Measurements from ENCODE around the gene PDE8A.

Gene PDE8A

GRCh38 chr15:85097250-85097649, 115.6 kb downstream of the PDE8A start:
- no peak for DNase-seq (ENCODE audit: low read depth)
- TF ChIP-seq, protein P1, sequence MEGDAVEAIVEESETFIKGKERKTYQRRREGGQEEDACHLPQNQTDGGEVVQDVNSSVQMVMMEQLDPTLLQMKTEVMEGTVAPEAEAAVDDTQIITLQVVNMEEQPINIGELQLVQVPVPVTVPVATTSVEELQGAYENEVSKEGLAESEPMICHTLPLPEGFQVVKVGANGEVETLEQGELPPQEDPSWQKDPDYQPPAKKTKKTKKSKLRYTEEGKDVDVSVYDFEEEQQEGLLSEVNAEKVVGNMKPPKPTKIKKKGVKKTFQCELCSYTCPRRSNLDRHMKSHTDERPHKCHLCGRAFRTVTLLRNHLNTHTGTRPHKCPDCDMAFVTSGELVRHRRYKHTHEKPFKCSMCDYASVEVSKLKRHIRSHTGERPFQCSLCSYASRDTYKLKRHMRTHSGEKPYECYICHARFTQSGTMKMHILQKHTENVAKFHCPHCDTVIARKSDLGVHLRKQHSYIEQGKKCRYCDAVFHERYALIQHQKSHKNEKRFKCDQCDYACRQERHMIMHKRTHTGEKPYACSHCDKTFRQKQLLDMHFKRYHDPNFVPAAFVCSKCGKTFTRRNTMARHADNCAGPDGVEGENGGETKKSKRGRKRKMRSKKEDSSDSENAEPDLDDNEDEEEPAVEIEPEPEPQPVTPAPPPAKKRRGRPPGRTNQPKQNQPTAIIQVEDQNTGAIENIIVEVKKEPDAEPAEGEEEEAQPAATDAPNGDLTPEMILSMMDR (IDR thresholded peaks at IDR 0.05; ENCODE audit: control insufficient read depth, insufficient read depth, low read depth, low read length, missing control alignments) = no peak
- no peak overlapping the region for H3K4me3 ChIP-seq (ENCODE audit: control insufficient read depth, low read depth, low read length)

DNA sequence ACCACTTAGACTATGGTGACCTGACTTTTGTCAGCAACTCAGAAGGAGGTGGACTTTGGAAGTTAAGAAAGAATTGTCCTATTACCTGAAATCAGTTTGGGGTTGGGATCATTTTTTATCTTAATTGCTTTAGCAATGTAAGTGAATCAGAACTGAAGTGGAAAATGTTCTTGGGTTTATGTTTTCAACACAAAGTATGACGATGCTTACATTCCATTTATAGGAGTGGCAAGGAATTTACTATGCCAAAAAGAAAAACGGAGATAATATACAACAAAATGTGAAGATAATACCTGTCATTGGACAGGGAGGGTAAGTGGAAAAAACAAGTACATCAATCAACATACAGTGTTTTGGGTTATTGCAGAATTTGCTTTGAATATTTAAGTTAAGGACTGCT, 116.1 kb downstream of the PDE8A start:
- H3K4me3 ChIP-seq (ENCODE audit: control insufficient read depth, low read depth, low read length) = no peak overlapping the region
- TF ChIP-seq, protein P1 (IDR thresholded peaks at IDR 0.05; ENCODE audit: control insufficient read depth, insufficient read depth, low read depth, low read length, missing control alignments) = no peak
- no peak for DNase-seq (ENCODE audit: low read depth)

DNA sequence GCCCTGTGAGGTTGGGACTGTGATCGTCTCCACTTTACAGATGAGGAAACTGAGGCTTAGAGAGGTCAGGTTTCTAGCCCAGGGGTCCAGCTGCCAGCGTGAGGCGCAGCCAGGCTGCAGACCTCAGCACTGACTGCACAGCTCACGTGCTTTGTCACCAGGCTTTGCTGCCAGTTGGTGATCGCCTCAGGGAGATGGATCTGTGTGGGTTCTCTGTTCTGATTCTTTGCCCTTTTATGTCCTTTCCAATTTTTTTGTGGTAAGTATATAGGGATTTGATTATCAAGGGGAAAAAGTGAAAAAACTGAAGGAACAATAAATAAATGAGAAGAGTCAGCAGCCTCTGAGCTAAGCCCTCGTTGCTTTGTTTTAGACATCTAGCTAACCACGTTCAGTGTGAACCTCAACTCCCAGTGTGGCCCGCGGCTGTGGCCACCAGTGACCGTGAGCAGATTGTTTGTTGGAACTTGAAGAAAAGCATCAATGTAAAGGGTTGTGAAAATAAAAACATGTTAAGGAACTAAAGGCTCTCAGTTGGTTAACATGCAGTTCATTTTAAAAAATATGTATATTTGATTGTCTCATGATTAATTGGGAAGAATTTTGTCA, 117.6 kb downstream of the PDE8A start:
- no peak overlapping the region for H3K4me3 ChIP-seq (ENCODE audit: control insufficient read depth, low read depth, low read length)
- DNase-seq (ENCODE audit: low read depth) = no peak
- TF ChIP-seq, protein P1 (IDR thresholded peaks at IDR 0.05; ENCODE audit: control insufficient read depth, insufficient read depth, low read depth, low read length, missing control alignments) = no peak

DNA sequence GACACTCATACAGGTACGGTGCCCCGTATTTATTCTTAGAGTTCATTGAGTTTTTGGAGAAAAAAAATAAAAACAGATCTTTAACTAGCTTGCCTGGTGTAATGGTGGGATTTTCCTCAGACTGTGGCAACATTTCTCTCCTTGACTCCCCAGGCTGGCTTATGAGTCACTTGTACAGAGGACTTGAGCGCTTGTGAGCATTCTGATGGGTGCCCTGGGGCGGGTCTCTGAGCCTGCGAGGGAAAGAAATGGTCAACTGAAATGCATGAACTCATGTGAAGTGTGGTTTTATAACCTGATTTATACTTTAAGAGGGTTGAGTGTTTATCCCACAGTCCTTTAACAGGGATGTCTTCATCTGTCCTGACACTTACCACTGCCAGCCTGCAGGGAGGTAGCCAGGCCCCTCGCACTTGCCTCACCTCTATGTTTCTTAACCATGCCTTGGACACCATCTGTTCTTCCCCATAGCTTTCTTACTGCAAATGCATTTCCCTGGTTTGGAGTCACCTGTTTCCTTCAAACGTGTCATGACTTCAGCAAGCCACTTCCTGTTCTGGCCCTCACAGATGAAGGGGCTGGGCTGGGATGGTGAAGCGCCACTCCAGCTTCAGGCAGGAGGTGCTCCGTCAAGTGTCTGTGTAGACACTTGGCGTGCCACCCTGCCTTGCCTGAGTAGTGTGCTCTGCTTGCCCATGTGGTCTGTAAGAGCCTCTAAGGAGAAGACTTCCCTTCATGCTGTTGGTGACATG, 118.7 kb downstream of the PDE8A start:
- no peak overlapping the region for H3K4me3 ChIP-seq (ENCODE audit: control insufficient read depth, low read depth, low read length)
- no peak for DNase-seq (ENCODE audit: low read depth)
- TF ChIP-seq, protein P1 (IDR thresholded peaks at IDR 0.05; ENCODE audit: control insufficient read depth, insufficient read depth, low read depth, low read length, missing control alignments) = no peak

DNA sequence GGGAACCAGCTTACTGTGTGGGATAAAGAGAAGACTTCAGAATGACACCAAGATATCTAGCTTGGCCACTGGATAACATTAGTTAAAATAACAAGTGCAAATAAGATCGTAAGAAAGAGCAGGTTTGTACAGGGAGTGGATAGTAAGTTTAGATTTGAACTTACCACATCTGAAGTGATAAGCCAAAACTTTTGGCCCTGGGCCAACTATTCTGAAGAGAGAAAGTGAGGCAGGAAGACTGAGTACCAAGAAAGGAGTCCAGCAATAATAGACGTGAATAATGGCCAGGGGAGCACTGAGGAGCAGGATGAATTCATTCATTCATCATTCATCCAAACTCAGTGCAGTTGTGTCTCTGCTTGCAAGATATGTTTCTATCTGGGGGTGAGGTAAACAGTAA, 122.9 kb downstream of the PDE8A start:
- TF ChIP-seq, protein P1 (IDR thresholded peaks at IDR 0.05; ENCODE audit: control insufficient read depth, insufficient read depth, low read depth, low read length, missing control alignments) = no peak
- no peak for DNase-seq (ENCODE audit: low read depth)
- no peak overlapping the region for H3K4me3 ChIP-seq (ENCODE audit: control insufficient read depth, low read depth, low read length)

- TF ChIP-seq, protein P1 (IDR thresholded peaks at IDR 0.05; ENCODE audit: control insufficient read depth, insufficient read depth, low read depth, low read length, missing control alignments) = no peak
- no peak overlapping the region for H3K4me3 ChIP-seq (ENCODE audit: control insufficient read depth, low read depth, low read length)
- no peak for DNase-seq (ENCODE audit: low read depth)
Observed at GRCh38 chr15:85108136-85108535, 126.5 kb downstream of the PDE8A start.

Measured in AG09309 (cell line).